HG03354 (cell line): Measurements from ENCODE around the gene MTHFS.

ENCODE experiments used
- ATAC-seq: cut with Tn5 transposase; IDR thresholded peaks from one replicate; pipeline ENCODE4 v1.9.1; 2021; ENCODE audit warnings: mild to moderate bottlenecking; ENCODE audit not compliant: unreplicated experiment, poor library complexity, severe bottlenecking

The MTHFS gene

GRCh38 chr15:79828447-79828846 is 68.4 kb downstream of the MTHFS start:
- ATAC-seq, result no peak

GRCh38 chr15:79826800-79827199 is 70.0 kb downstream of the MTHFS start:
- no peak for ATAC-seq

GRCh38 chr15:79824136-79824701 is 72.6 kb downstream of the MTHFS start:
- no peak for ATAC-seq

GRCh38 chr15:79820820-79821219 is 76.0 kb downstream of the MTHFS start:
- ATAC-seq, result no peak

DNA sequence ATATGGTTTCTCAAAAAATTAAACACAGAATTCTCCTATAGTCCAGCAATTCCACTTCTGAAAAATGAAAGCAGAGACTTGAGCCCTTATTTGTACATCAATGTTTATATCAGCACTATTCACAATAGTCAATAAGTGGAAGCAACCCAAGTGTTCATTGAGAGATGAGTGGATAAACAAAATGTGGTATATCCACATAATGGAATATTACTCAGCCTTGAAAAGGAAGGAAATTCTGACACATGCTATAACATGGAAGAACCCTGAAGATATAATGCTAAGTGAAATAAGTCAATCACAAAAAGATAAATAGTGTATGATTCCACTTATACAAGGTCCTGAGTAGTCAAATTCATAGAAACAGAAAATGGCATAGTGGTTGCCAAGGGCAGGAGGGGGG is 76.6 kb downstream of the MTHFS start:
- ATAC-seq, result no peak

DNA sequence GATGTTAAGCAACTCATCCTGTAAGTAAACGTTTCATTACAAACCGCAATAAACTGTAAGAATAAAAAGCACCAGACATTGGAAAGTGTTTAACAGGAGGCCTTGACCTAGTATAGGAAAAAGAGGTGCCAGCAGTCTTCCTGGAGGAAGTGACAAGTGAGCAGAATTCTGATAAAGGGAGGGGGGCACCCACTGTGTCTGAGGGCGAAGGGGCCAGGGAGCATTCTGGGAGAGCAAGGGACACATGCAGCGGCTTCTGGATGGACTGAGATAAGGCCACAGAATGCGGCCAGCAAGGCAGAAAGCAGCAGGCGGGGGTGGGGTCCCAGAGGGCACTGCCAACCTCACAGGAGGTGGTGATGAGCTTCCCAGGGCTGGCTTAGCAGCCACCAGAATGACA is 80.2 kb downstream of the MTHFS start:
- ATAC-seq, result no peak

GRCh38 chr15:79815468-79815867 is 81.3 kb downstream of the MTHFS start:
- ATAC-seq, result no peak

DNA sequence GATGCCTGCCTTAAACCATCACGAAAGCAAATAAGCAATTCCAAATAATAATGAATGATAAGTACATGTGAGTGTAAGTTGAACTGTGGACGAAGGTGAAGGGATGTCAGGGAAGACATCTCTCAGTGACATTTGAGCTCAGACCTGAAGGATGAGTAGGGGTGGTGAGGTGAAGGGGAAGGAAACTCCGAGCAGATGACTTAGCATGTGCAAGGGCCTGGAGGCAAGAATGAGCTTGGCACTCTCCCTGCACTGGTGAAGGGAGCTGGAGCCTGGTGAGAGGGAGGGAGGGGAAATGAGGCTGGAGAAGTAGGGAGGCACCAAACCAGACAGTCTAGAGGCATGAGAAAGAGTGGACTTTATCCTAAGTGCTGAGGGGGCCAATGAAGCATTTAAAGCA is 84.3 kb downstream of the MTHFS start:
- ATAC-seq, result no peak

GRCh38 chr15:79811406-79812405 is 85.1 kb downstream of the MTHFS start:
- ATAC-seq, result no peak

- no peak for ATAC-seq
Observed at GRCh38 chr15:79804838-79805237, 92.0 kb downstream of the MTHFS start.

GRCh38 chr15:79798311-79798710 is 98.5 kb downstream of the MTHFS start:
- no peak for ATAC-seq
